Activated T-cell treated with anti-CD3 and anti-CD28 coated beads, Interleukin-2, amount 50 U/mL, for 4 hours (primary cell): ENCODE measurements around the gene GAD2. TPM values are rescaled to one million over a fixed set of nuclear protein-coding genes. Genes with fewer than 3 reads are reported as not detected.

Source experiments
- total RNA-seq, 3 donors: library from RNA; stranded (reverse); gene quantifications; one replicate each; pipeline ENCODE4 v1.2.1, GENCODE V29; 2021

Gene GAD2
- total RNA-seq, 3 donors from 2014 or later = not detected

Other genes starting within 250 kb of the GAD2 start
- gene APBB1IP, start 221.6 kb downstream of the GAD2 start, total RNA-seq = 10 to 100 TPM; 40.6 to 44.8 (median 41.8) TPM